ENCODE measurements around the gene STARD3. TPM values are rescaled to one million over a fixed set of nuclear protein-coding genes. Genes with fewer than 3 reads are reported as not detected.

STARD3 gene
- total and polyA plus RNA-seq, 2 donors (not counting 3 experiments of a cell fraction or from before 2014, with no cell fraction given), result 51.0 to 75.7 TPM

GRCh38 chr17:39609416-39610025 is 27.4 kb upstream of the STARD3 start:
- Histone ChIP-seq H3K9me3 (replicated peaks; ENCODE audit: control insufficient read depth, insufficient read depth, low read length) (no peaks in the 10 kb centered on the region), H2AFZ (ENCODE audit: low read depth, low read length) (no peak overlapping the region), H3K4me1 (ENCODE audit: control insufficient read depth, extremely low read depth, insufficient read depth, low read length) (no peaks in the 10 kb centered on the region), H3K79me2 (ENCODE audit: control insufficient read depth, insufficient read depth, low read length) (no peaks in the 10 kb centered on the region), H3K36me3 (ENCODE audit: control insufficient read depth in 2 of 2, extremely low read depth in 1 of 2, insufficient read depth in 2 of 2, low read length in 2 of 2) (no peaks in the 10 kb centered on the region), H3K9ac (replicated peaks; ENCODE audit: extremely low read depth, insufficient read depth, low read length) (no peak overlapping the region), H3K9me1 (replicated peaks; ENCODE audit: control insufficient read depth, extremely low read depth, insufficient read depth, low read length) (no peaks in the 10 kb centered on the region), H3K27ac (ENCODE audit: insufficient read depth, low read depth, low read length) (no peak overlapping the region), H3K27me3 (ENCODE audit: control insufficient read depth in 2 of 2, insufficient read depth in 2 of 2, low read length in 2 of 2) (peaks cover 40 to 50% of the 10 kb centered on the region in 2 experiments), H3K4me3 (replicated peaks in 1 of 3; ENCODE audit: insufficient read depth in 1 of 3, low read depth in 1 of 3, low read length in 3 of 3) (no peak overlapping the region), H4K20me1 (replicated peaks; ENCODE audit: control insufficient read depth, extremely low read depth, insufficient read depth, low read length) (no peaks in the 10 kb centered on the region), H3K4me2 (ENCODE audit: insufficient read depth, low read length) (no peak overlapping the region)
- BruUV-seq (replicated peaks), result no TSS peak
- DNase-seq (ENCODE audit: low read depth, low spot score) (no peak), FAIRE-seq (no peak)
- dilution Hi-C loops (cut with MboI; ENCODE audit: extremely low pct_ligation_motif_present, low sequenced_read_pairs) (no loop called here), intact Hi-C loops (cut with micrococcal nuclease) (no loop called here)
- POLR2A ChIA-PET, result no interaction called here
- TF ChIP-seq POLR2A (IDR thresholded peaks at IDR 0.05; ENCODE audit: low read depth, low read length) (no peak), FOS (IDR thresholded peaks at IDR 0.05; ENCODE audit: borderline replicate concordance, insufficient read depth, low read length) (no peak), CTCF (IDR thresholded peaks at IDR 0.05; ENCODE audit: extremely low read depth in 1 of 2, insufficient read depth in 1 of 2, low read depth in 1 of 2, low read length in 2 of 2) (no peak), MAX (IDR thresholded peaks at IDR 0.05; ENCODE audit: insufficient read depth, insufficient read length) (no peak), GATA2 (IDR thresholded peaks at IDR 0.05; ENCODE audit: insufficient read depth, insufficient read length, low read depth, low read length) (no peak), POLR2AphosphoS5 (IDR thresholded peaks at IDR 0.05; ENCODE audit: insufficient read depth, low read depth, low read length) (no peak), EZH2 (IDR thresholded peaks at IDR 0.05; ENCODE audit: borderline replicate concordance, low read depth, low read length, severe bottlenecking) (no peak), MYC (IDR thresholded peaks at IDR 0.05; ENCODE audit: low read depth, low read length) (no peak), JUN (IDR thresholded peaks at IDR 0.05; ENCODE audit: borderline replicate concordance, insufficient read depth, insufficient read length, low read depth) (no peak)
- CTCF ChIA-PET, result no interaction called here

Measured in endothelial cell of umbilical vein (primary cell).